Astrocyte of the cerebellum (primary cell): ENCODE data around the gene KIF12.

Source experiments
- DNase-seq: peaks from one replicate; pipeline ENCODE4 v3.0.0-alpha.2; 2011; ENCODE audit warnings: low read depth
- H3K4me3 ChIP-seq: 2 replicates; pipeline ENCODE4 v1.5.1; 2011; ENCODE audit warnings: mild to moderate bottlenecking, low read depth, low read length, moderate library complexity
- CTCF ChIP-seq: IDR thresholded peaks from 2 replicates; pipeline ENCODE4 v1.5.1; 2012; ENCODE audit warnings: low read length, low read depth, moderate library complexity, mild to moderate bottlenecking; ENCODE audit errors: missing control alignments
- in situ Hi-C: cut with HindIII; loops from 2 replicates; pipeline ENCODE4 v1.10.0; 2017; ENCODE audit warnings: low sequenced_read_pairs

Gene KIF12

GRCh38 chr9:114080773-114081440 lies 18.2 kb downstream of the KIF12 start:
- in situ Hi-C loops: no loop called here
- no peak for TF ChIP-seq CTCF
- DNase-seq: no peak
- no peak overlapping the region for H3K4me3 ChIP-seq

GRCh38 chr9:114080195-114080772 lies 18.8 kb downstream of the KIF12 start:
- no peak for TF ChIP-seq CTCF
- in situ Hi-C loops: no loop called here
- no peak overlapping the region for H3K4me3 ChIP-seq
- no peak for DNase-seq

- TF ChIP-seq CTCF: no peak
- in situ Hi-C loops: no loop called here
- no peak for DNase-seq
- H3K4me3 ChIP-seq: no peak overlapping the region
These were observed 20.3 kb downstream of the KIF12 start for GRCh38 chr9:114078781-114079156.

GRCh38 chr9:114078021-114078780 lies 20.9 kb downstream of the KIF12 start, which contains the start of gene AMBP:
TSS of gene AMBP (minus strand) at chr9:114078300. CDS start at chr9:114078209, 91 bp downstream.
- in situ Hi-C loops: no loop called here
- TF ChIP-seq CTCF: no peak
- no peak within 1 kb of the TSS for H3K4me3 ChIP-seq
- no peak for DNase-seq

- no peak overlapping the region for H3K4me3 ChIP-seq
- no peak for TF ChIP-seq CTCF
- in situ Hi-C loops: no loop called here
- DNase-seq: no peak
These were observed 21.8 kb downstream of the KIF12 start for GRCh38 chr9:114077162-114077837.
